A549 (cell line): ENCODE measurements around the gene AADAC. TPM values are rescaled to one million over a fixed set of nuclear protein-coding genes. Genes with fewer than 3 reads are reported as not detected.

ENCODE experiments used
- ATAC-seq, 2 experiments: fragments of 200-7000 bp in 1 of 2; fragments of >200 bp in 1 of 2; cut with Nextera tagmentation in 1 of 2; cut with Tn5 transposase in 1 of 2; 3 replicates each; pipeline versions ENCODE4 v1.8.0 to v1.9.1; 2018 to 2020; ENCODE audit warnings: mild to moderate bottlenecking in 1 of 2, moderate library complexity in 1 of 2
- CTCF ChIA-PET: fragments of 300-600 bp; sonication (Branson Sonifier 250); formaldehyde crosslinking; extraction: SDS; loops from one replicate; lab custom pipeline; 2021; ENCODE audit warnings: antibody characterized with exemption, inconsistent platforms; lab: Yijun Ruan, JAX
- POLR2A ChIA-PET: fragments of 350-600 bp; formaldehyde crosslinking; extraction: SDS; loops from one replicate; lab custom pipeline; 2021; ENCODE audit warnings: antibody characterized with exemption, inconsistent platforms; lab: Yijun Ruan, JAX
- DNase-seq, 2 experiments: peaks; one replicate each; pipeline versions ENCODE4 v3.0.0 to v3.0.0-alpha.2; 2011 to 2016; ENCODE audit warnings: low read depth in 1 of 2, low spot score in 1 of 2
- FAIRE-seq: peaks from 2 replicates; lab custom pipeline; 2011; peaks lifted over from hg19 to GRCh38; lab: Jason Lieb, UNC
- H3K27ac ChIP-seq, 2 experiments: fragments of >200 bp; sonication (Bioruptor Twin); formaldehyde crosslinking; 3 replicates each; pipeline ENCODE4 v1.5.1; 2016 to 2017
- H3K4me1 ChIP-seq: fragments of >200 bp; sonication (Bioruptor Twin); formaldehyde crosslinking; 3 replicates; pipeline ENCODE4 v1.6.1; 2016
- H3K4me2 ChIP-seq: fragments of >200 bp; sonication (Bioruptor Twin); formaldehyde crosslinking; 3 replicates; pipeline ENCODE4 v1.6.1; 2016
- H3K4me3 ChIP-seq: fragments of >200 bp; sonication (Bioruptor Twin); formaldehyde crosslinking; 3 replicates; pipeline ENCODE4 v1.5.1; 2016
- H3K9me3 ChIP-seq: fragments of >200 bp; sonication (Bioruptor Twin); formaldehyde crosslinking; 3 replicates; pipeline ENCODE4 v1.6.1; 2016
- CBX2 ChIP-seq: fragments of 200-600 bp; sonication (generic); IDR thresholded peaks from 2 replicates; pipeline ENCODE4 v1.6.1; 2016; ENCODE audit warnings: low read depth, mild to moderate bottlenecking, borderline replicate concordance
- CHD4 ChIP-seq: fragments of 200-600 bp; sonication (generic); IDR thresholded peaks from 2 replicates; pipeline ENCODE4 v1.6.1; 2016; ENCODE audit warnings: antibody characterized with exemption, mild to moderate bottlenecking, borderline replicate concordance
- EHMT2 ChIP-seq: fragments of 200-600 bp; sonication (generic); IDR thresholded peaks from 2 replicates; pipeline ENCODE4 v1.6.1; 2016; ENCODE audit warnings: antibody characterized with exemption, low read depth, mild to moderate bottlenecking, moderate library complexity
- ELK1 ChIP-seq: fragments of 150-350 bp; IDR thresholded peaks from 2 replicates; pipeline ENCODE4 v1.6.1; 2014; ENCODE audit warnings: low read depth, mild to moderate bottlenecking, low read length
- EP300 ChIP-seq, 2 experiments: fragments of >200 bp; sonication (Bioruptor Twin); formaldehyde crosslinking; IDR thresholded peaks; 2 replicates in 1 of 2; 3 replicates in 1 of 2; pipeline ENCODE4 v1.6.1; 2016 to 2017
- FOSL2 ChIP-seq, 2 experiments: fragments of 450-650 bp in 1 of 2; fragments of >200 bp in 1 of 2; sonication (Bioruptor Twin) in 1 of 2; formaldehyde crosslinking; IDR thresholded peaks; 2 replicates each; pipeline versions ENCODE4 v1.5.0 to v1.6.1; 2016 to 2020; ENCODE audit warnings: mild to moderate bottlenecking in 1 of 2, moderate library complexity in 1 of 2
- GATA3 ChIP-seq: IDR thresholded peaks from 2 replicates; pipeline ENCODE4 v1.6.1; 2012; ENCODE audit warnings: borderline replicate concordance
- HDAC2 ChIP-seq: fragments of 200-600 bp; sonication (generic); IDR thresholded peaks from 2 replicates; pipeline ENCODE4 v1.6.1; 2016
- HEYL ChIP-seq: fragments of 250-450 bp; sonication (Bioruptor Pico); IDR thresholded peaks from 2 replicates; pipeline ENCODE4 v1.8.0; 2021; ENCODE audit warnings: mild to moderate bottlenecking, moderate library complexity
- HOXA7 ChIP-seq: fragments of 250-450 bp; sonication (Bioruptor Pico); IDR thresholded peaks from 2 replicates; pipeline ENCODE4 v1.5.0; 2020; ENCODE audit warnings: mild to moderate bottlenecking, moderate library complexity
- HOXB5 ChIP-seq: fragments of 250-450 bp; sonication (Bioruptor Pico); IDR thresholded peaks from 2 replicates; pipeline ENCODE4 v1.5.0; 2020; ENCODE audit warnings: mild to moderate bottlenecking, moderate library complexity
- JUN ChIP-seq, 2 experiments: fragments of >200 bp; sonication (Bioruptor Twin); formaldehyde crosslinking; IDR thresholded peaks; 2 replicates in 1 of 2; 3 replicates in 1 of 2; pipeline ENCODE4 v1.6.1; 2016 to 2017
- JUNB ChIP-seq: fragments of >200 bp; sonication (Bioruptor Twin); formaldehyde crosslinking; IDR thresholded peaks from 2 replicates; pipeline ENCODE4 v1.6.1; 2016
- KDM5A ChIP-seq: fragments of 200-600 bp; sonication (generic); IDR thresholded peaks from 2 replicates; pipeline ENCODE4 v1.6.1; 2016; ENCODE audit warnings: antibody characterized with exemption, mild to moderate bottlenecking
- MYC ChIP-seq: IDR thresholded peaks from 2 replicates; pipeline ENCODE4 v1.6.1; 2012; ENCODE audit warnings: mild to moderate bottlenecking, inconsistent platforms, low read length, improper control_type of control experiment, borderline replicate concordance
- NPAS2 ChIP-seq: fragments of 250-450 bp; sonication (Bioruptor Pico); IDR thresholded peaks from 2 replicates; pipeline ENCODE4 v1.8.0; 2022; ENCODE audit warnings: mild to moderate bottlenecking, moderate library complexity, borderline replicate concordance
- POLR2A ChIP-seq: IDR thresholded peaks from 2 replicates; pipeline ENCODE4 v1.6.1; 2012; ENCODE audit warnings: mild to moderate bottlenecking, low read length
- RNF2 ChIP-seq: fragments of 200-600 bp; sonication (generic); IDR thresholded peaks from 2 replicates; pipeline ENCODE4 v1.6.1; 2016; ENCODE audit warnings: low read depth, mild to moderate bottlenecking, antibody characterized with exemption, moderate library complexity, borderline replicate concordance
- TP53 ChIP-seq: fragments of 250-450 bp; sonication (Bioruptor Pico); IDR thresholded peaks from 2 replicates; pipeline ENCODE4 v1.5.0; 2021; ENCODE audit warnings: mild to moderate bottlenecking, moderate library complexity
- ZSCAN20 ChIP-seq: fragments of 250-450 bp; sonication (Bioruptor Pico); IDR thresholded peaks from 2 replicates; pipeline ENCODE4 v1.8.0; 2022; ENCODE audit warnings: mild to moderate bottlenecking, moderate library complexity
- WGBS: methylation state at CpG from one replicate; pipeline ENCODE4 v1.1.6; 2017; ENCODE audit errors: missing lambda C conversion rate; 5-methylcytosine and 5-hydroxymethylcytosine counted together
- polyA plus RNA-seq, 4 experiments: library from polyadenylated mRNA; depleted of rRNA in 3 of 4; stranded (reverse); fragments of >200 nt; fragmentation: RNase III in 1 of 4; extraction: RNeasy Plus Mini Kit Qiagen cat#74134 plus additional on column Dnase treatment in 1 of 4; gene quantifications; 2 replicates in 3 of 4; 3 replicates in 1 of 4; pipeline ENCODE4 v1.2.3, GENCODE V29; 2011 to 2017
- TF ChIP-seq, protein P1 (sequence below): fragments of 250-450 bp; sonication (Bioruptor Pico); IDR thresholded peaks from 2 replicates; pipeline ENCODE4 v1.5.0; 2021; ENCODE audit warnings: mild to moderate bottlenecking, moderate library complexity, borderline replicate concordance
- TF ChIP-seq, protein P2 (sequence below): fragments of >200 bp; sonication (Bioruptor Twin); formaldehyde crosslinking; IDR thresholded peaks from 3 replicates; pipeline ENCODE4 v1.5.1; 2016

AADAC gene
- polyA plus RNA-seq, 2 of the 4 experiments (the other 2 are of a cell fraction) = 15.3 to 45.0 TPM

- TF ChIP-seq POLR2A (no peak), FOSL2 (IDR thresholded peaks at IDR 0.05) (no peak), FOSL2 (CRISPR knock-in tag; IDR thresholded peaks at IDR 0.05) (peak; percentile 77), TP53 (no peak), RNF2 (no peak)
- TF ChIP-seq, protein P1, sequence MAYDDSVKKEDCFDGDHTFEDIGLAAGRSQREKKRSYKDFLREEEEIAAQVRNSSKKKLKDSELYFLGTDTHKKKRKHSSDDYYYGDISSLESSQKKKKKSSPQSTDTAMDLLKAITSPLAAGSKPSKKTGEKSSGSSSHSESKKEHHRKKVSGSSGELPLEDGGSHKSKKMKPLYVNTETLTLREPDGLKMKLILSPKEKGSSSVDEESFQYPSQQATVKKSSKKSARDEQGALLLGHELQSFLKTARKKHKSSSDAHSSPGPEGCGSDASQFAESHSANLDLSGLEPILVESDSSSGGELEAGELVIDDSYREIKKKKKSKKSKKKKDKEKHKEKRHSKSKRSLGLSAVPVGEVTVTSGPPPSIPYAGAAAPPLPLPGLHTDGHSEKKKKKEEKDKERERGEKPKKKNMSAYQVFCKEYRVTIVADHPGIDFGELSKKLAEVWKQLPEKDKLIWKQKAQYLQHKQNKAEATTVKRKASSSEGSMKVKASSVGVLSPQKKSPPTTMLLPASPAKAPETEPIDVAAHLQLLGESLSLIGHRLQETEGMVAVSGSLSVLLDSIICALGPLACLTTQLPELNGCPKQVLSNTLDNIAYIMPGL = no peak
- TF ChIP-seq, protein P2, sequence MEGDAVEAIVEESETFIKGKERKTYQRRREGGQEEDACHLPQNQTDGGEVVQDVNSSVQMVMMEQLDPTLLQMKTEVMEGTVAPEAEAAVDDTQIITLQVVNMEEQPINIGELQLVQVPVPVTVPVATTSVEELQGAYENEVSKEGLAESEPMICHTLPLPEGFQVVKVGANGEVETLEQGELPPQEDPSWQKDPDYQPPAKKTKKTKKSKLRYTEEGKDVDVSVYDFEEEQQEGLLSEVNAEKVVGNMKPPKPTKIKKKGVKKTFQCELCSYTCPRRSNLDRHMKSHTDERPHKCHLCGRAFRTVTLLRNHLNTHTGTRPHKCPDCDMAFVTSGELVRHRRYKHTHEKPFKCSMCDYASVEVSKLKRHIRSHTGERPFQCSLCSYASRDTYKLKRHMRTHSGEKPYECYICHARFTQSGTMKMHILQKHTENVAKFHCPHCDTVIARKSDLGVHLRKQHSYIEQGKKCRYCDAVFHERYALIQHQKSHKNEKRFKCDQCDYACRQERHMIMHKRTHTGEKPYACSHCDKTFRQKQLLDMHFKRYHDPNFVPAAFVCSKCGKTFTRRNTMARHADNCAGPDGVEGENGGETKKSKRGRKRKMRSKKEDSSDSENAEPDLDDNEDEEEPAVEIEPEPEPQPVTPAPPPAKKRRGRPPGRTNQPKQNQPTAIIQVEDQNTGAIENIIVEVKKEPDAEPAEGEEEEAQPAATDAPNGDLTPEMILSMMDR = no peak
- TF ChIP-seq, all 56 proteins: peak for 10
These were observed 45.3 kb downstream of the AADAC start (continued) for GRCh38 chr3:151859233-151859673.

- no peaks in the 10 kb centered on the region for H3K9me3 ChIP-seq
- ChIA-PET CTCF (interaction anchor here (0.9 to 1.4 kb wide), 3 partner anchors 9 to 386 kb away, joined by 3 to 4 read pairs (median 3); no protein-coding TSS in a partner anchor), POLR2A (interaction anchor here (0.5 kb wide), 1 partner anchor 146 kb away, joined by 4 read pairs; no protein-coding TSS in a partner anchor)
- DNase-seq (peak in 1 of 2 experiments; percentile 67), ATAC-seq (peak; percentile 43 to 78; a peak in 4 of 6 replicates), FAIRE-seq (no peak)
- TF ChIP-seq HOXB5 = peak; percentile 28; the same call in 1 of the 2 replicates
- TF ChIP-seq HEYL (CRISPR knock-in tag) = no peak
- TF ChIP-seq JUNB = no peak
- no peak for TF ChIP-seq CBX2
- TF ChIP-seq GATA3 = peak; percentile 34
- TF ChIP-seq TP53 = no peak
- no peak for TF ChIP-seq MYC
- no peak for TF ChIP-seq ZSCAN20 (CRISPR knock-in tag)
- TF ChIP-seq KDM5A = no peak
- no peak for TF ChIP-seq HOXA7 (CRISPR knock-in tag)
- peak; percentile 56; the same call in 1 of the 2 replicates for TF ChIP-seq HDAC2
- 0 out of 5 replicates have a peak, but pooled peaks of 1 of the 2 experiments have one; percentile 26 for TF ChIP-seq EP300 (IDR thresholded peaks at IDR 0.05)
- TF ChIP-seq NPAS2 (CRISPR knock-in tag) = no peak
- H3K27ac ChIP-seq = peak overlapping the region; percentile 64 to 73
- no peak overlapping the region for H3K4me3 ChIP-seq
- H3K4me2 ChIP-seq = peak overlapping the region; percentile 72
- H3K4me1 ChIP-seq = peaks cover 53% of the 10 kb centered on the region
These were observed 46.0 kb downstream of the AADAC start for GRCh38 chr3:151859905-151860304.

DNA sequence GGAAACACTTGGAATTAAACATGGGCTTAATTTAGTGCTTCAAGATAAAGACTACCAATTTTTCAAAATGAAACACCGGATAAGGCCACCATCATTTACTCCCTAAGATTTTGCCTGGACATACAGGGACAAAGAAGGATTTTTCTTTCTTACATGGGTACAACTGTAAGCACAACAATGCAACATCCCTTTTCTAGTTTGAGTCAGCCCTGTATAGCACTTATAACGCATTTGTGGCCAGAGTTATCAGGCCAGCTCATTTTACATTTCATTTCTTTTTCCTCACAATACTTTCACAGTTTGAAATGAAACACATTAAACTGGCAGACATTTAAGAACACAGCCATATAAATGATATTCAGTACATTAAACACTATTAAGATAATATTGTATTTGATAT, 49.7 kb downstream of the AADAC start:
- Histone ChIP-seq H3K27ac (peak overlapping the region; percentile 46 to 51; a peak in 5 of 6 replicates), H3K4me1 (peaks cover 62% of the 10 kb centered on the region), H3K4me3 (no peak overlapping the region), H3K9me3 (no peaks in the 10 kb centered on the region), H3K4me2 (no peak overlapping the region)
- ChIA-PET CTCF (no interaction called here), POLR2A (no interaction called here)
- no peak for FAIRE-seq
- 86% methylated on average over 2 of the region's 2 CpGs for WGBS
- no peak for ATAC-seq
- no peak for DNase-seq
- TF ChIP-seq TP53 (no peak), JUN (IDR thresholded peaks at IDR 0.05) (no peak), EHMT2 (no peak), HOXB5 (no peak), EP300 (IDR thresholded peaks at IDR 0.05) (no peak), ELK1 (no peak), ZSCAN20 (CRISPR knock-in tag) (no peak), CHD4 (no peak)
